ENCODE results near the gene SAFB.

The SAFB gene

GRCh38 chr19:5671600-5671999, 48.7 kb downstream of the SAFB start:
- DNase-seq = no peak

- DNase-seq = no peak
Measured at GRCh38 chr19:5672708-5673459, 50.0 kb downstream of the SAFB start.

- DNase-seq = no peak
Measured at GRCh38 chr19:5673752-5674151, 50.9 kb downstream of the SAFB start.

- no peak for DNase-seq
Measured at GRCh38 chr19:5674714-5675113, 51.8 kb downstream of the SAFB start.

GRCh38 chr19:5676105-5676771, 53.4 kb downstream of the SAFB start:
- DNase-seq = no peak

GRCh38 chr19:5676772-5677105, 53.9 kb downstream of the SAFB start:
- DNase-seq = no peak

- no peak for DNase-seq
Measured at GRCh38 chr19:5677136-5677535, 54.3 kb downstream of the SAFB start.

- DNase-seq = no peak
Measured at GRCh38 chr19:5677580-5677979, 54.7 kb downstream of the SAFB start.

- no peak for DNase-seq
Measured at GRCh38 chr19:5678071-5678718, 55.3 kb downstream of the SAFB start.

- DNase-seq = no peak
Measured at GRCh38 chr19:5679289-5680083, 56.6 kb downstream of the SAFB start.

GRCh38 chr19:5680084-5680436, 57.2 kb downstream of the SAFB start:
- DNase-seq = no peak

GRCh38 chr19:5680437-5681368, 57.8 kb downstream of the SAFB start, which contains the start of the genes HSD11B1L and MICOS13:
Gene HSD11B1L, plus strand, starts transcription at chr19:5681027. Its CDS starts 3,806 bp downstream, at chr19:5684833.
Gene MICOS13, minus strand, starts transcription at chr19:5680516. Its CDS starts 30 bp downstream, at chr19:5680486.
- DNase-seq = peak; percentile 97

GRCh38 chr19:5681391-5682106, 58.7 kb downstream of the SAFB start:
- no peak for DNase-seq

- no peak for DNase-seq
Measured at GRCh38 chr19:5682107-5682482, 59.2 kb downstream of the SAFB start.

- DNase-seq = no peak
Measured at GRCh38 chr19:5683177-5683886, 60.4 kb downstream of the SAFB start.

GRCh38 chr19:5684694-5685430, 62.0 kb downstream of the SAFB start:
- DNase-seq = no peak

- DNase-seq = no peak
Measured at GRCh38 chr19:5686326-5686646, 63.4 kb downstream of the SAFB start.

GRCh38 chr19:5686647-5687359, 63.9 kb downstream of the SAFB start:
- DNase-seq = peak; percentile 61
